DMS153 treated with DMSO at 0.1 percent for 48 hours (cell line): Measurements from ENCODE around the gene BRMS1.

ENCODE experiments used
- DNase-seq: peaks from one replicate; lab custom pipeline; 2025; ENCODE audit not compliant: unreplicated experiment; lab: John Stamatoyannopoulos, UW

BRMS1 gene

DNA sequence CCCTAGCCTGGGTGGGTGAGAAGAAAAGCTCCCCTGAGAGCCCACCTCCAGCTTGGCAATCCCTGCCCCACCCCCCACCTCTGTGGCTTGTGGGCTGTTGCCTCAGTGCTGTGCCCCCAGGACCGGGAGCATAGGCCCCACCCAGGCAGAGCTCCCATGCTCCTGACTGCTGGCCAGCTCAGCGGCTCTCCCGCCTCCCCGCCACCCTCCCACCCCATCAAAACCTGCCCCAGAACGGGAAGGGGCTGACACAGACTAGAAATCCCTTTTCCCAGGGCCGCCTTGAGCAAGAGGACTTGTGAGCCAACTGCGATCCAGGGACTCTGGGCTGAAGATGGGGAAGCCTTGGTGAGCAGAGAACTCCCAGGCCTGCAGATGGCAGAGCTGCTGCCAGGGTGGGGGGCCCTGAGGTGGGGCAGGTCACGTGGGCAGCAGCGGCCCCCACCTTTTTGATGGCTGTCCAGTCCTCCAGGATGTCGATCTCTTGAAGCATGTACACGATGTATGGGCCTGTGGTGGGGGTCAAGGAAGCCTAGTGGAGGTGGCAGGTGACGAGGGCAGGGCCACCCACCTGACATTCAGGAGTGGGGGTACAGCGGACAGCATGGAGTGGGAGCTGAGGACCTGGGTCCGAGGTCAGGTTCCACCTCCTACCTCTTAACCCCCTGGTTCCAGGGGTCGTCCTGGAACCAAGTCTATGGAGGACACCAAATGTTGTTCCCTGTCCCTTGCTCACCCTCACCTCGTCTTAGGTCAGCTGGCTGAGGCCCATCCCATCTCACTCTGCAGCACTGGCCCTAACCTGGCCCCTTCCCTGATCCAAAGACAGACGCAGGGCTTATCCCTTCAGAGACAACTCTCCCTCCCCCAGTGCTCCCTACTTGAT, 6.4 kb downstream of the BRMS1 start:
- DNase-seq, result no peak

DNA sequence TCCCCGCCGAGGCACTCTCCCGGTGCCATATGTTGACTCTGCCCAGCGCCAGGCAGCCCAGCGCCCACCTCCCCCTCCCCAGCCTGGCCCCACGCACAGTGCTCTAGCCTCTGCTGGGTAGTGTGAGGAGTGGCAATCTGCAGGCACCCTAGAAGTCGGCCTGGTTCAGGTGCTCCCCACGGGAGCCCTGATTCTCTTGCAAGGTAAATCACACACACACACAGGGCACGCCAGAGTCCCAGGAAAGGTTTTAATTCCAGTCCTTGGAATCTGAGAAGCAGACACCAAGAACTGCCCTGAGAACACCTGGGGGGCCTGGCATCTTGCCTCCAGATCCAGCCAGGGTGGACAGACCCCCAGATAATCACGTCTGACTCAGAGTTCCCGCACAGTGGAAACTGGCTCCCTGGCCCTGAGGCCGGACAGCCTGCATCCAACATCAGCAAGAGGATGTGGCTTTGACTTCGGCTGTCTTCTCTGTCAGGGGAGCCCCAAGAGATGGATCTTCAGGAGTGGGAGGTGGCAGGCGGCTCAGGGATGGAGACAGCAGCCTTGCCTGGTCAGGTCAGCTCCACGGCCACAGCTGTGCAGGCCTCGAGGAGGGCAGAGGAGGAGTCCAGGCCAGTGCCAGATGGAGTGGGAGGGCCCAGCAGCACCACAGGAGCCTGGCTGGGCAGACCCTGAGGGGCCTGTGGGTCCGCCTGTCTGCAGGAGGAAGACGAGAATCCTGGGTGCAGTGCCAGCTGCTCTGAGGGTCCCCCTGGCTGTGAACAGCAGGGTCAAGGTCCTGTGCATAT, 7.6 kb downstream of the BRMS1 start:
- DNase-seq, result no peak

DNA sequence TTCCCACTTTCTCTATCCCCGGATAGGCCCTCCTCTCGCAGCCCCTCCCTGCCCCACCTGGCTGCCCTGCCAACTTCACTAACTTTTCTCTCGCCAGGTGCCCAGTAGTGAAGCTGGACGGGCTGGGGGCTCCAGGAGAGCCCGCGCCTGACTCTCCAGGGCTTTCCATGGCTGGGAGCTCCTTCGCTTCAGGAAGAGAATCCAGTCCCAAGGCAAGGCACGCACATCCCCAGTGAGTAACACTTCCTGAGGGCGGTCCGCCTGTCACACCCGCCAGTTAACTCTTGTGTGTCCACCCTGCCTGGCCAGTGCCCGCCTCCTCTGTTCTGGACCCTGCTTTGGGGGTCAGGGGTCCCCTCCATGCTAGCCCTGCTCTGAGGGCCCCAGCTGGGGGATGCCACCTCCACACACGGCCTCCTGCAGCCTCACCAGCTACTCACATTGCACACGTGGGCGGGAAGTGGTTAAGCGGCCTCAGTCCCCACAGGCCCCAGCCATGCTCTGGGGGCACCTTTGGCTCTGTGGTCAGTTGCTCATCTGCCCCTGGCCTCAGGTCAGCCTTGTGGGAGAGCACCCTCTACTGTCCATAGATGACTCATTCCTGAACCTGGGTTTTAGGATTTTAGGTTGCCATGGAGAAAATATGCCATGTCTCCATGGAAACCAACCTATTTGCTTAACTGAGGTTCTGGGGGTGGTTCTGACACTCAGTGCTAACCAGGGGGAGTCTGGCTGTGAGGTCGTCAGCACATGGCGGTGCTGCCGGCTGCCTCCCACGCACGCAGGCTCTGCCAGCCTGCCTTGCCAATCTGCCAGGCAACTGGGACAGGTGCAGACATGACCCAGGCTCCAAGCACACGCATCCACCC, 8.4 kb downstream of the BRMS1 start, which contains the start of gene RIN1:
RIN1 (minus strand) TSS at position 201 of the 869 bp plus-strand sequence; CDS start at position 169, 32 bp downstream.
- peak; percentile 40 for DNase-seq

- no peak for DNase-seq
Observed at GRCh38 chr11:66335531-66336233, 9.2 kb downstream of the BRMS1 start.

DNA sequence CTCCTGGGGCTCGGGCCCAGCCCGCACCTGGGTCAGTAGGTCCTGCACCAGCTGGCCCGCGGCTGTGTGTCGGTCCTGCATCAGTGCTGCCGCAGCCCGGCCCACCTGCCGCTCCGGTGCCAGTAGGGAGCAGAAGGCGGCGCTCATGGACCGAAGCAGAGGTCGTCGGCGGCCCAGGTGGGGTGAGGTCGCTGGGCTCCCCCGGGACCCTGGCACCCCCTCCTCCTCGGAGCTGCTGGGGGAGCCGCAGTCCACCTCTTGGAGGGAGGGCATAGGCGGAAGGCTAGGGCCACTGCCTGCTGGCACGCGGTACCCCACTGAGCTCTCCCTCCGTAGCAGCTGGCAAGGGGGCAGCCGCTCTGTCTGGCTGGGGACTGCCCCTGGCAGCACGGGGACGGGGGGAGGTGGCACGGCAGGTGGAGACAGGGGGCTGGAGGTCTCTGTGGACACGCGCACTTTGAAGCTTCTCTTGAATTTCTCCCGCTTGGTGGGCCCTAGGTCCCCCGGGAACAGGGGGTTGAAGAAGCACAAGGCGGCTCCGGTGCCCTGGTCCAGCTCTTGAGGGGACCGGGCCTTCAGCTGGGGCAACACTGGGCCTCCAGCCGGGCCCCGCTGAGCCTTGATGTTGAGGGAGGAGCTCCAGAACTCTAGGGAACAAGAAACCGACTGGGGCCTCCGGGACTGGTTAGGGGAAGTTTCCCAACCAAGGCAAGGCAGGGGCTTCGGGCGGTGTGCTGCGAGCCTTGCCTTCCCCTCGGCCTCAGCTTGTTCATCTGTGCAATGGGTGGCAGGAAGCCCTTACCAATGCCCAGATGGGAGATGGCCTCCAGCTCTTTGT, 10.1 kb downstream of the BRMS1 start:
- no peak for DNase-seq

GRCh38 chr11:66333896-66334604, 10.9 kb downstream of the BRMS1 start:
- no peak for DNase-seq

- no peak for DNase-seq
Observed at GRCh38 chr11:66333220-66333877, 11.6 kb downstream of the BRMS1 start.

DNA sequence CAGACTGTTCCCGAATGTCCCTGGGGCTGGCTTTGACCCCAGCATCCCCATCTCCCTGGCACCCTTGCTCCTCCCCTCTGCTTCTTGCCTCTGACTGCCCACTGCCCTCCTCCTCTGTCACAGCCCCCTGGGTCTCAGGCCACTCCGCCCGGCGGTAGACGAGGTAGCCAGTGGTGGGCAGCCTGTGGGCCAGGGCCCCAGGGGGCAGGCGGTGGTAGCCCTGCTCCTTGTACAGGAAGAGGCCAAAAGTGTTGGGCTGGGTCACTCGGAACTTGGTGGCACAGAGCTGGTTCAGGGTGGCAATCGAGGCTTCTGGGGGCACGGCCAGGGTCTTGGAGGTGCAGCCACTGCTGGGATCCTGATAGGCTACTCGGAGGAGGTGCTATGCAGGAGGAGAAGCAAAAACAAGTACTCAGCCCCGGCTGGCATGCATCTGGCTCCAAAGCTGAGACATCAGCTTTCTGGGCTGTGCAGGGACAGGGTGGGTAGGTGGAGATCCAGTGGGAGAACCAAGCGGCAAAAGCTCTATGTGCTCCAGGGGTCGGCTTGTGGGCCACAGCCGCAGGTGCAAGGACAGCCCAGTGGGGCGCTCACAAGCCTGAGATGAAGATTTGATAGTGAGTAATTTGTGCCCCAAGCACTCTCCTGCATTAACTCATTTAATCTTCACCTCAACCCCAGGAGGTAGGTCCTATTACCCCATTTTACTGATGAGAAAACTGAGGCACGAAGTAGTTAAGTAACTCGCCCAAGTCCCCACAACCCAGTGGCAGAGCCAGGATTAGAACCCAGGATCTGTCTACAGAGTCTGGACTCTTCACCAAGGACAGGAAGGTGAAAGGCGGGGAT, 12.3 kb downstream of the BRMS1 start:
- DNase-seq, result no peak

DNA sequence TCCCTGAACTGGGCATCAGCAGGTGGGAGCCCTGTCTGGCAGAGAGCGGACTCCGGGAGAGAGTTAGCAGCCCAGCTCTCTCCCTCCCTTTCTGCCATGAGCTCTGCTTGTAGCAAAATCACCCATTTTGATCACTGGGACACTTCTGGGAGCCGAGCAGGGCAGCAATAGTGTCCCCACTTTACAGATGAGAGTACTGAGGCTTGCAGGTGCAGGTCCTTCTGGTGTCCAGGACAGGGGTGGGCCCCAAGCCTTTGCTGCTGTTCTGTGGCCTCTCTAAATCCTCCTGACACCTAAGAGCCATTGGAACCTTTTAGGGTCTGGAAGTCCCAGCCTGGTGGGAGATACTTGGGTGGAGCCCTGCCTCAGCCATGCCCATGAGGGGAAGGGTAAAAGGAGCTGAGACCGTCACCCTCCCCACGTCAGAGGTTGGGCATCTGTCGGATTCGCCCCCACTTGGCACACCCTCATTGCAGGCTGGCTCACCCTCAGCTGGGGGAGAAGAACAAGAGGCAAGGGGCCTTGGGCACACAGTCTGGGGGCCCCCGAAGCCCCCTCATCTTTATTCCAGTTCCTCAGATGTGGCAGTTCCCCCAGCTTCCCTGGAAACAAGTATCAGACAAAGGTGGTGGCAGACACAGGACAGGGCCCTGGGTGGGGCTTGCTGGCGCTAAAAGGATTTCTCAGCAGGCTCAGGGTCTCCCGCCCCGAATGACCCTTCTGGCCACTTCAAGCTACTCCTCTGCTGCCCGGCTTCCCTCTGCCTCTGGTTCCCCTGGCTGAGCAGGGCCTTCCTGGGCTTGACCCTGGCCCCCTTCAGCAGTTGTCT, 13.1 kb downstream of the BRMS1 start:
- no peak for DNase-seq

DNA sequence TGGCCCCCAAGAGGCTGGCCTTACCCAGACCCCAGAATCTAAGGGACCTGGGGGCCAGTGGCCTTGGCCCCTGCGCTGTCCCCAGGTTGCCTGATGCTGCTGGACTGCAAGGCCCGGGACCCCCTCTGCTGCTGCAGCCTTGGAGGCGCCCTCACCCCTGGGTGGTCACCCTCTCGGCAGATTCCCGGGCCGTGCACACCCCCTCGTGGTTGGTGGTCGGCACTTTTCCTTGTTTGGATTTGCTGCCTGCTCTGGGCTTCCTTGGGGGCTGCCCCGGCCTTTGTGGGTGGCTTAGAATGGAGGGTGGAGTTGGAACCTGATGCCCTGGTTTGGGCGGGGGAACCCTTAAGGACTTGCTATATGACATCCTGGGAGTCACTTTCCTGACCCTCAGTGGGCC, 14.0 kb downstream of the BRMS1 start:
- no peak for DNase-seq

GRCh38 chr11:66329165-66329673, 15.7 kb downstream of the BRMS1 start:
- DNase-seq, result no peak

DNA sequence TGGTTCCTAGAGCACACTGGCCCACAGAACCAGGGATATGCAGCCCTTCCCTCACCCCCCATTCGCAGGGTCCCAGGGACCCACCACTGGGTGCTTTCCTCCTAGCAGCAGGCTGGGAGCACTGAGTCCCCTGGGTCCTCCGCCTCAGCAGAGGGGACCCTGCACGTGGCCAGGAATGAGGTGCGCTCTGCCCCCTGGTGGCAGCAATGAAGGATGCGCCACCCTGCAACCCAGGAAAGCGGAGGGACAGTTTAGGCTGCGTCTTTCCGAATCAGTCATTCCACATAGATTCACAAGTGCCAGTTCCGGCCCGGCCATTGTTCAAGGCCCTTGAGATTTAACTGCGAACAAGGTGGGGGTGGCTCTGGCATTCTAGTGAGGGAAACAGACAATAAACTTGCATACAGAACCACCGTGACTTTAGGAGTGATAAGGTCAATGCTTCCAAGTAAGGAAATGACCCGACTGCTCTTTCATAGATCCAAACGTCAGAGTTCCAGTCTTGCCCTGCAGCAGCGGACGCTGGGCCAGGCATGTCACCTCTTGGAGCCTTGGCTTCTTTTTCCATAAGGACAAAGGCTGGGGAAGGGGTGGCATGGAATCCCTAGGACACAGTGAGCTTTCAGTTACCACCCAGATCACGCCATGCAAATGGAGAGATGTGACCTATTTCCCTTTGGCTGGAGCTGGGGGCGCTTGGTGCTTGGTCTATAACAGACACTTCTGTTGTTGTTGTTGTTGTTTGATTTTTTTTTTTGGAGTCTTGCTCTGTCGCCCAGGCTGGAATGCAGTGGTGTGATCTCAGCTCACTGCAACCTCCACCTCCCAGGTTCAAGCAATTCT, 16.4 kb downstream of the BRMS1 start:
- DNase-seq, result peak; percentile 71

GRCh38 chr11:66328031-66328301, 16.9 kb downstream of the BRMS1 start:
- no peak for DNase-seq

DNA sequence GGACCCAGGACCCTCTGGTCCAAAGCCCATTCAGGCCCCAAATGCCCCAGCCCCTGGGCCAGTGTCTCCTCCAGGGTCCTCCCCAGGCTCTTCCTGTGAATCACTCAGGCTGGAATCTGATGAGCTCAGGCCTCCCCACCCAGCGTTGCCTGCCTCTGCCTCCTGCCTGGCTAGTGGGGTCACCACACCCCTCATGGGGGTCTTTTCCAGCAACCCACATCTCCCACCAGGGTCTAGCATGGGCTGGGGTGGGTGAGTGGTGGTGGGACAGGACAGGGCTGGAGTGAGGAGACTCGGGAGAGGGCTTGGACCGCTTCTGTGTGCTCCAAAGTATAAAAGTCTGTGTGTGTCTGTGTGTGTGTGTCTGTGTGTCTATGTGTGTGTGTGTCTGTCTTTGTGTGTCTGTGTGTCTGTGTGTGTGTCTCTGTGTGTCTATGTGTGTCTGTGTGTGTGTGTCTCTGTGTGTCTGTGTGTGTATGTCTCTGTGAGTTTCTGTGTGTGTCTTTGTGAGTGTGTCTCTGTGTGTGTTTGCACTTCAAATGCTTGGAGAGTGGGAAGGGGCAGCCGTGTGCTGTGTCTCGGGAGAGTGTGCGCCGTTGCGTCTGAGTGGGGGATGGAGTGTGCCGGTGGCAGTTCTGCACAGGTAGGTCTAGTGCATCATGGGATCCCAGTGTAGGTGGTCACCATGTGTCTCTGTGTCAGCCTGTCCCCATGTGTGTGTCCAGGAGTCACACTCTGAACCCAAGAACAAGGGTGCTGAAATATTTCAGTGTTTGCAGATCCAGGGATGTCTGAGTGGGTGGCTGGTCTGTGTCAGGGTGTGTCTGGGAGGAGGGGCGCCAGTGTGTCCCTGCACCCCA, 17.5 kb downstream of the BRMS1 start:
- DNase-seq, result no peak
